T-helper 1 cell treated with Interleukin-12 subunit alpha and Interleukin-12 subunit beta and Interleukin-4 antibody, amounts not matched to agents 30 μg/mL and 1 μg/mL, for 36 hours (primary cell): ENCODE measurements around the gene KHDRBS1.

Experiments used
- H3K27ac Mint-ChIP-seq: one replicate; pipeline ENCODE4 v1.8.0; 2021; ENCODE audit warnings: mild to moderate bottlenecking, mixed read lengths
- H3K27me3 Mint-ChIP-seq: one replicate; pipeline ENCODE4 v1.8.0; 2021; ENCODE audit warnings: low read depth, mixed read lengths
- H3K36me3 Mint-ChIP-seq: one replicate; pipeline ENCODE4 v1.8.0; 2021; ENCODE audit warnings: low read depth, mixed read lengths
- H3K4me1 Mint-ChIP-seq: one replicate; pipeline ENCODE4 v1.8.0; 2021; ENCODE audit warnings: low read depth, mixed read lengths
- H3K4me3 Mint-ChIP-seq: one replicate; pipeline ENCODE4 v1.8.0; 2021; ENCODE audit warnings: mild to moderate bottlenecking, moderate library complexity, mixed read lengths
- H3K9me3 Mint-ChIP-seq: one replicate; pipeline ENCODE4 v1.8.0; 2021; ENCODE audit warnings: mixed read lengths

KHDRBS1 gene

GRCh38 chr1:32013386-32014198 lies at the start of gene KHDRBS1:
Gene KHDRBS1 (plus strand): TSS chr1:32013868. CDS start chr1:32013996, 128 bp downstream.
- Mint-ChIP-seq H3K27ac (peak within 1 kb of the TSS; percentile 97), H3K4me3 (peak within 1 kb of the TSS; percentile 99), H3K27me3 (peaks cover 3% of the 10 kb centered on the region), H3K36me3 (peaks cover 16% of the 10 kb centered on the region), H3K4me1 (peaks cover 28% of the 10 kb centered on the region), H3K9me3 (no peaks in the 10 kb centered on the region)

GRCh38 chr1:31970873-31971272 lies 42.8 kb upstream of the KHDRBS1 start:
- no peaks in the 10 kb centered on the region for H3K36me3 Mint-ChIP-seq
- no peaks in the 10 kb centered on the region for H3K9me3 Mint-ChIP-seq
- H3K27ac Mint-ChIP-seq, result no peak overlapping the region
- peaks cover 5% of the 10 kb centered on the region for H3K27me3 Mint-ChIP-seq
- no peak overlapping the region for H3K4me3 Mint-ChIP-seq
- peaks cover 7% of the 10 kb centered on the region for H3K4me1 Mint-ChIP-seq

- no peaks in the 10 kb centered on the region for H3K36me3 Mint-ChIP-seq
- H3K27ac Mint-ChIP-seq, result no peak overlapping the region
- H3K4me3 Mint-ChIP-seq, result no peak overlapping the region
- peaks cover 3% of the 10 kb centered on the region for H3K27me3 Mint-ChIP-seq
- H3K4me1 Mint-ChIP-seq, result peaks cover 15% of the 10 kb centered on the region
- no peaks in the 10 kb centered on the region for H3K9me3 Mint-ChIP-seq
These were observed 37.3 kb upstream of the KHDRBS1 start for GRCh38 chr1:31976401-31976800.

GRCh38 chr1:31977385-31978131 lies 36.1 kb upstream of the KHDRBS1 start:
- Mint-ChIP-seq H3K27me3 (no peaks in the 10 kb centered on the region), H3K27ac (no peak overlapping the region), H3K36me3 (peaks cover 1% of the 10 kb centered on the region), H3K9me3 (no peaks in the 10 kb centered on the region), H3K4me1 (peaks cover 22% of the 10 kb centered on the region), H3K4me3 (no peak overlapping the region)

- H3K36me3 Mint-ChIP-seq, result peaks cover 7% of the 10 kb centered on the region
- peaks cover 32% of the 10 kb centered on the region for H3K4me1 Mint-ChIP-seq
- H3K9me3 Mint-ChIP-seq, result no peaks in the 10 kb centered on the region
- H3K27ac Mint-ChIP-seq, result no peak overlapping the region
- H3K27me3 Mint-ChIP-seq, result no peaks in the 10 kb centered on the region
- H3K4me3 Mint-ChIP-seq, result no peak overlapping the region
These were observed 34.7 kb upstream of the KHDRBS1 start for GRCh38 chr1:31978843-31979400.

- no peak overlapping the region for H3K27ac Mint-ChIP-seq
- peaks cover 7% of the 10 kb centered on the region for H3K36me3 Mint-ChIP-seq
- H3K9me3 Mint-ChIP-seq, result no peaks in the 10 kb centered on the region
- peaks cover 43% of the 10 kb centered on the region for H3K4me1 Mint-ChIP-seq
- peak overlapping the region; percentile 29 for H3K4me3 Mint-ChIP-seq
- no peaks in the 10 kb centered on the region for H3K27me3 Mint-ChIP-seq
These were observed 32.7 kb upstream of the KHDRBS1 start for GRCh38 chr1:31980835-31981455.

GRCh38 chr1:31981456-31981839 lies 32.2 kb upstream of the KHDRBS1 start:
- no peaks in the 10 kb centered on the region for H3K27me3 Mint-ChIP-seq
- H3K36me3 Mint-ChIP-seq, result peaks cover 7% of the 10 kb centered on the region
- peak overlapping the region; percentile 82 for H3K27ac Mint-ChIP-seq
- peak overlapping the region; percentile 29 for H3K4me3 Mint-ChIP-seq
- H3K4me1 Mint-ChIP-seq, result peaks cover 43% of the 10 kb centered on the region
- H3K9me3 Mint-ChIP-seq, result no peaks in the 10 kb centered on the region

GRCh38 chr1:31981972-31982371 lies 31.7 kb upstream of the KHDRBS1 start:
- Mint-ChIP-seq H3K9me3 (no peaks in the 10 kb centered on the region), H3K4me1 (peaks cover 45% of the 10 kb centered on the region), H3K4me3 (peak overlapping the region; percentile 29), H3K27ac (peak overlapping the region; percentile 82), H3K36me3 (peaks cover 7% of the 10 kb centered on the region), H3K27me3 (no peaks in the 10 kb centered on the region)

GRCh38 chr1:31984419-31985347 lies 29.0 kb upstream of the KHDRBS1 start:
- H3K27me3 Mint-ChIP-seq, result no peaks in the 10 kb centered on the region
- H3K36me3 Mint-ChIP-seq, result peaks cover 7% of the 10 kb centered on the region
- peaks cover 49% of the 10 kb centered on the region for H3K4me1 Mint-ChIP-seq
- H3K4me3 Mint-ChIP-seq, result peak overlapping the region; percentile 60
- no peaks in the 10 kb centered on the region for H3K9me3 Mint-ChIP-seq
- H3K27ac Mint-ChIP-seq, result peak overlapping the region; percentile 90

- H3K4me3 Mint-ChIP-seq, result peak overlapping the region; percentile 60
- peaks cover 7% of the 10 kb centered on the region for H3K36me3 Mint-ChIP-seq
- no peaks in the 10 kb centered on the region for H3K27me3 Mint-ChIP-seq
- no peaks in the 10 kb centered on the region for H3K9me3 Mint-ChIP-seq
- peaks cover 52% of the 10 kb centered on the region for H3K4me1 Mint-ChIP-seq
- peak overlapping the region; percentile 90 for H3K27ac Mint-ChIP-seq
These were observed 28.2 kb upstream of the KHDRBS1 start for GRCh38 chr1:31985430-31985829.

- peaks cover 7% of the 10 kb centered on the region for H3K36me3 Mint-ChIP-seq
- no peak overlapping the region for H3K27ac Mint-ChIP-seq
- H3K9me3 Mint-ChIP-seq, result no peaks in the 10 kb centered on the region
- peaks cover 41% of the 10 kb centered on the region for H3K4me1 Mint-ChIP-seq
- no peak overlapping the region for H3K4me3 Mint-ChIP-seq
- H3K27me3 Mint-ChIP-seq, result no peaks in the 10 kb centered on the region
These were observed 26.5 kb upstream of the KHDRBS1 start for GRCh38 chr1:31987135-31987619.

- H3K4me3 Mint-ChIP-seq, result no peak overlapping the region
- no peaks in the 10 kb centered on the region for H3K27me3 Mint-ChIP-seq
- no peak overlapping the region for H3K27ac Mint-ChIP-seq
- H3K36me3 Mint-ChIP-seq, result no peaks in the 10 kb centered on the region
- H3K4me1 Mint-ChIP-seq, result peaks cover 29% of the 10 kb centered on the region
- H3K9me3 Mint-ChIP-seq, result no peaks in the 10 kb centered on the region
These were observed 23.7 kb upstream of the KHDRBS1 start for GRCh38 chr1:31989964-31990363.

- no peaks in the 10 kb centered on the region for H3K27me3 Mint-ChIP-seq
These were observed 22.5 kb upstream of the KHDRBS1 start for GRCh38 chr1:31991182-31991581.

More at GRCh38 chr1:31991182-31991581, 22.5 kb upstream of the KHDRBS1 start:
- no peak overlapping the region for H3K4me3 Mint-ChIP-seq
- H3K27ac Mint-ChIP-seq, result no peak overlapping the region
- peaks cover 31% of the 10 kb centered on the region for H3K4me1 Mint-ChIP-seq
- no peaks in the 10 kb centered on the region for H3K9me3 Mint-ChIP-seq
- H3K36me3 Mint-ChIP-seq, result no peaks in the 10 kb centered on the region
